ENCODE results near the gene XAF1. TPM values are rescaled to one million over a fixed set of nuclear protein-coding genes. Genes with fewer than 3 reads are reported as not detected.
A peak's percentile ranks its signal among the peaks of the same experiment; 100 is the strongest.

XAF1 gene
- 33.0 TPM for polyA plus RNA-seq (2012; ENCODE audit: low read depth, missing spikeins)

GRCh38 chr17:6755731-6756184 is at the start of gene XAF1:
Gene XAF1, plus strand, starts transcription at chr17:6756046. Its CDS starts 33 bp downstream, at chr17:6756079.
- FAIRE-seq (peak; percentile 85), DNase-seq (ENCODE audit: insufficient read length, low spot score) (no peak)

GRCh38 chr17:6706499-6706898 is 49.3 kb upstream of the XAF1 start:
- TF ChIP-seq SPI1 (IDR thresholded peaks at IDR 0.05; ENCODE audit: low read depth, low read length) (no peak), PAX5 (IDR thresholded peaks at IDR 0.05; ENCODE audit: insufficient read depth, low read length, severe bottlenecking) (no peak), POLR2AphosphoS5 (IDR thresholded peaks at IDR 0.05; ENCODE audit: low read depth, low read length) (no peak), POLR2A (IDR thresholded peaks at IDR 0.05; ENCODE audit: low read depth, low read length) (no peak), POU2F2 (IDR thresholded peaks at IDR 0.05; ENCODE audit: low read depth, low read length) (no peak), TAF1 (IDR thresholded peaks at IDR 0.05; ENCODE audit: low read depth, low read length) (no peak)
- DNase-seq (ENCODE audit: insufficient read length, low spot score) (no peak), FAIRE-seq (no peak)

More at GRCh38 chr17:6755731-6756184, at the start of gene XAF1:
- TF ChIP-seq TAF1 (IDR thresholded peaks at IDR 0.05; ENCODE audit: low read depth, low read length): peak; percentile 52; the same call in 1 of the 2 replicates
- TF ChIP-seq SPI1 (IDR thresholded peaks at IDR 0.05; ENCODE audit: low read depth, low read length): no peak
- TF ChIP-seq POLR2A (IDR thresholded peaks at IDR 0.05; ENCODE audit: low read depth, low read length): peak; percentile 74
- 0 out of 2 replicates have a peak, but pooled peaks have one; percentile 18 for TF ChIP-seq POLR2AphosphoS5 (IDR thresholded peaks at IDR 0.05; ENCODE audit: low read depth, low read length)
- no peak for TF ChIP-seq POU2F2 (IDR thresholded peaks at IDR 0.05; ENCODE audit: low read depth, low read length)

GRCh38 chr17:6706996-6707395 is 48.9 kb upstream of the XAF1 start:
- DNase-seq (ENCODE audit: insufficient read length, low spot score) (no peak), FAIRE-seq (no peak)
- TF ChIP-seq POLR2A (IDR thresholded peaks at IDR 0.05; ENCODE audit: low read depth, low read length): no peak
- no peak for TF ChIP-seq TAF1 (IDR thresholded peaks at IDR 0.05; ENCODE audit: low read depth, low read length)
- TF ChIP-seq POLR2AphosphoS5 (IDR thresholded peaks at IDR 0.05; ENCODE audit: low read depth, low read length): no peak
- no peak for TF ChIP-seq SPI1 (IDR thresholded peaks at IDR 0.05; ENCODE audit: low read depth, low read length)
- TF ChIP-seq PAX5 (IDR thresholded peaks at IDR 0.05; ENCODE audit: insufficient read depth, low read length, severe bottlenecking): no peak
- no peak for TF ChIP-seq POU2F2 (IDR thresholded peaks at IDR 0.05; ENCODE audit: low read depth, low read length)

GRCh38 chr17:6708357-6708961 is 47.4 kb upstream of the XAF1 start:
- TF ChIP-seq POLR2A (IDR thresholded peaks at IDR 0.05; ENCODE audit: low read depth, low read length) (no peak), POLR2AphosphoS5 (IDR thresholded peaks at IDR 0.05; ENCODE audit: low read depth, low read length) (no peak), POU2F2 (IDR thresholded peaks at IDR 0.05; ENCODE audit: low read depth, low read length) (no peak), TAF1 (IDR thresholded peaks at IDR 0.05; ENCODE audit: low read depth, low read length) (no peak), SPI1 (IDR thresholded peaks at IDR 0.05; ENCODE audit: low read depth, low read length) (no peak), PAX5 (IDR thresholded peaks at IDR 0.05; ENCODE audit: insufficient read depth, low read length, severe bottlenecking) (no peak)
- FAIRE-seq (no peak), DNase-seq (ENCODE audit: insufficient read length, low spot score) (no peak)

- FAIRE-seq (no peak), DNase-seq (ENCODE audit: insufficient read length, low spot score) (no peak)
- no peak for TF ChIP-seq POU2F2 (IDR thresholded peaks at IDR 0.05; ENCODE audit: low read depth, low read length)
- TF ChIP-seq PAX5 (IDR thresholded peaks at IDR 0.05; ENCODE audit: insufficient read depth, low read length, severe bottlenecking): no peak
- TF ChIP-seq POLR2A (IDR thresholded peaks at IDR 0.05; ENCODE audit: low read depth, low read length): no peak
- no peak for TF ChIP-seq POLR2AphosphoS5 (IDR thresholded peaks at IDR 0.05; ENCODE audit: low read depth, low read length)
- TF ChIP-seq TAF1 (IDR thresholded peaks at IDR 0.05; ENCODE audit: low read depth, low read length): no peak
- no peak for TF ChIP-seq SPI1 (IDR thresholded peaks at IDR 0.05; ENCODE audit: low read depth, low read length)
Observed at GRCh38 chr17:6710317-6710716, 45.5 kb upstream of the XAF1 start.

- FAIRE-seq (peak; percentile 54), DNase-seq (ENCODE audit: insufficient read length, low spot score) (no peak)
- TF ChIP-seq POU2F2 (IDR thresholded peaks at IDR 0.05; ENCODE audit: low read depth, low read length): no peak
- no peak for TF ChIP-seq POLR2A (IDR thresholded peaks at IDR 0.05; ENCODE audit: low read depth, low read length)
- TF ChIP-seq TAF1 (IDR thresholded peaks at IDR 0.05; ENCODE audit: low read depth, low read length): no peak
- no peak for TF ChIP-seq POLR2AphosphoS5 (IDR thresholded peaks at IDR 0.05; ENCODE audit: low read depth, low read length)
- no peak for TF ChIP-seq SPI1 (IDR thresholded peaks at IDR 0.05; ENCODE audit: low read depth, low read length)
- no peak for TF ChIP-seq PAX5 (IDR thresholded peaks at IDR 0.05; ENCODE audit: insufficient read depth, low read length, severe bottlenecking)
Observed at GRCh38 chr17:6711081-6711674, 44.7 kb upstream of the XAF1 start.

GRCh38 chr17:6711681-6712057 is 44.2 kb upstream of the XAF1 start:
- DNase-seq (ENCODE audit: insufficient read length, low spot score) (no peak), FAIRE-seq (no peak)
- TF ChIP-seq POLR2A (IDR thresholded peaks at IDR 0.05; ENCODE audit: low read depth, low read length): no peak
- no peak for TF ChIP-seq SPI1 (IDR thresholded peaks at IDR 0.05; ENCODE audit: low read depth, low read length)
- TF ChIP-seq POLR2AphosphoS5 (IDR thresholded peaks at IDR 0.05; ENCODE audit: low read depth, low read length): no peak
- no peak for TF ChIP-seq TAF1 (IDR thresholded peaks at IDR 0.05; ENCODE audit: low read depth, low read length)
- no peak for TF ChIP-seq POU2F2 (IDR thresholded peaks at IDR 0.05; ENCODE audit: low read depth, low read length)
- TF ChIP-seq PAX5 (IDR thresholded peaks at IDR 0.05; ENCODE audit: insufficient read depth, low read length, severe bottlenecking): no peak

GRCh38 chr17:6712058-6712853 is 43.6 kb upstream of the XAF1 start:
- DNase-seq (ENCODE audit: insufficient read length, low spot score) (no peak), FAIRE-seq (no peak)
- TF ChIP-seq POLR2A (IDR thresholded peaks at IDR 0.05; ENCODE audit: low read depth, low read length) (no peak), POU2F2 (IDR thresholded peaks at IDR 0.05; ENCODE audit: low read depth, low read length) (no peak), TAF1 (IDR thresholded peaks at IDR 0.05; ENCODE audit: low read depth, low read length) (no peak), SPI1 (IDR thresholded peaks at IDR 0.05; ENCODE audit: low read depth, low read length) (no peak), PAX5 (IDR thresholded peaks at IDR 0.05; ENCODE audit: insufficient read depth, low read length, severe bottlenecking) (no peak), POLR2AphosphoS5 (IDR thresholded peaks at IDR 0.05; ENCODE audit: low read depth, low read length) (no peak)

GRCh38 chr17:6712854-6713129 is 43.1 kb upstream of the XAF1 start:
- TF ChIP-seq TAF1 (IDR thresholded peaks at IDR 0.05; ENCODE audit: low read depth, low read length) (no peak), POU2F2 (IDR thresholded peaks at IDR 0.05; ENCODE audit: low read depth, low read length) (no peak), POLR2A (IDR thresholded peaks at IDR 0.05; ENCODE audit: low read depth, low read length) (no peak), PAX5 (IDR thresholded peaks at IDR 0.05; ENCODE audit: insufficient read depth, low read length, severe bottlenecking) (no peak), SPI1 (IDR thresholded peaks at IDR 0.05; ENCODE audit: low read depth, low read length) (no peak), POLR2AphosphoS5 (IDR thresholded peaks at IDR 0.05; ENCODE audit: low read depth, low read length) (no peak)
- DNase-seq (ENCODE audit: insufficient read length, low spot score) (no peak), FAIRE-seq (no peak)

Data from GM12891 (cell line).